HG02840 (cell line): ENCODE measurements around the gene PLIN3.
A peak's percentile ranks its signal among the peaks of the same experiment; 100 is the strongest.
"Not testable (repeated sequence)": the region's sequence is repeated elsewhere in the genome, so short reads cannot be mapped to it uniquely, and the experiment has no call there.

Experiments
- ATAC-seq: cut with Tn5 transposase; IDR thresholded peaks from one replicate; pipeline ENCODE4 v1.9.1; 2021; ENCODE audit warnings: mild to moderate bottlenecking, moderate library complexity, moderate number of reproducible peaks; ENCODE audit not compliant: unreplicated experiment, low FRiP score

PLIN3 gene

GRCh38 chr19:4851551-4852290, 15.7 kb downstream of the PLIN3 start:
- ATAC-seq: no peak

- no peak for ATAC-seq
Measured at GRCh38 chr19:4849019-4849418, 18.4 kb downstream of the PLIN3 start.

- ATAC-seq: no peak
Measured at GRCh38 chr19:4847190-4847973, 20.1 kb downstream of the PLIN3 start.

GRCh38 chr19:4845975-4846374, 21.5 kb downstream of the PLIN3 start:
- not testable (repeated sequence) for ATAC-seq

GRCh38 chr19:4844348-4845179, 22.9 kb downstream of the PLIN3 start:
- ATAC-seq: no peak

- no peak for ATAC-seq
Measured at GRCh38 chr19:4843647-4843965, 23.9 kb downstream of the PLIN3 start.

- no peak for ATAC-seq
Measured at GRCh38 chr19:4839192-4839591, 28.3 kb downstream of the PLIN3 start.

- no peak for ATAC-seq
Measured at GRCh38 chr19:4832776-4833175, 34.7 kb downstream of the PLIN3 start.

- ATAC-seq: not testable (repeated sequence)
Measured at GRCh38 chr19:4831979-4832340, 35.5 kb downstream of the PLIN3 start.

GRCh38 chr19:4831304-4831978, 36.0 kb downstream of the PLIN3 start, which contains the start of gene TICAM1:
Gene TICAM1, minus strand, starts transcription at chr19:4831712. Its CDS starts 13,335 bp downstream, at chr19:4818377.
- peak; percentile 81 for ATAC-seq

GRCh38 chr19:4830768-4831265, 36.6 kb downstream of the PLIN3 start:
- ATAC-seq: no peak

- ATAC-seq: no peak
Measured at GRCh38 chr19:4830332-4830731, 37.1 kb downstream of the PLIN3 start.

GRCh38 chr19:4829001-4829712, 38.3 kb downstream of the PLIN3 start:
- no peak for ATAC-seq

GRCh38 chr19:4823577-4823976, 43.9 kb downstream of the PLIN3 start:
- ATAC-seq: no peak

- ATAC-seq: not testable (repeated sequence)
Measured at GRCh38 chr19:4822354-4822753, 45.1 kb downstream of the PLIN3 start.

GRCh38 chr19:4821265-4821664, 46.2 kb downstream of the PLIN3 start:
- ATAC-seq: no peak

- no peak for ATAC-seq
Measured at GRCh38 chr19:4817467-4818277, 49.8 kb downstream of the PLIN3 start.

- no peak for ATAC-seq
Measured at GRCh38 chr19:4816950-4817278, 50.6 kb downstream of the PLIN3 start.
